ENCODE measurements around the gene SLC1A1.

SLC1A1 gene

GRCh38 chr9:4573634-4574389, 83.5 kb downstream of the SLC1A1 start:
- TF ChIP-seq, protein P1, sequence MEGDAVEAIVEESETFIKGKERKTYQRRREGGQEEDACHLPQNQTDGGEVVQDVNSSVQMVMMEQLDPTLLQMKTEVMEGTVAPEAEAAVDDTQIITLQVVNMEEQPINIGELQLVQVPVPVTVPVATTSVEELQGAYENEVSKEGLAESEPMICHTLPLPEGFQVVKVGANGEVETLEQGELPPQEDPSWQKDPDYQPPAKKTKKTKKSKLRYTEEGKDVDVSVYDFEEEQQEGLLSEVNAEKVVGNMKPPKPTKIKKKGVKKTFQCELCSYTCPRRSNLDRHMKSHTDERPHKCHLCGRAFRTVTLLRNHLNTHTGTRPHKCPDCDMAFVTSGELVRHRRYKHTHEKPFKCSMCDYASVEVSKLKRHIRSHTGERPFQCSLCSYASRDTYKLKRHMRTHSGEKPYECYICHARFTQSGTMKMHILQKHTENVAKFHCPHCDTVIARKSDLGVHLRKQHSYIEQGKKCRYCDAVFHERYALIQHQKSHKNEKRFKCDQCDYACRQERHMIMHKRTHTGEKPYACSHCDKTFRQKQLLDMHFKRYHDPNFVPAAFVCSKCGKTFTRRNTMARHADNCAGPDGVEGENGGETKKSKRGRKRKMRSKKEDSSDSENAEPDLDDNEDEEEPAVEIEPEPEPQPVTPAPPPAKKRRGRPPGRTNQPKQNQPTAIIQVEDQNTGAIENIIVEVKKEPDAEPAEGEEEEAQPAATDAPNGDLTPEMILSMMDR (IDR thresholded peaks at IDR 0.05; ENCODE audit: low read depth, low read length, missing control alignments): no peak
- no peak for DNase-seq (ENCODE audit: extremely low read depth, low read depth)
- no peak overlapping the region for H3K4me3 ChIP-seq (replicated peaks; ENCODE audit: low read depth, low read length)

DNA sequence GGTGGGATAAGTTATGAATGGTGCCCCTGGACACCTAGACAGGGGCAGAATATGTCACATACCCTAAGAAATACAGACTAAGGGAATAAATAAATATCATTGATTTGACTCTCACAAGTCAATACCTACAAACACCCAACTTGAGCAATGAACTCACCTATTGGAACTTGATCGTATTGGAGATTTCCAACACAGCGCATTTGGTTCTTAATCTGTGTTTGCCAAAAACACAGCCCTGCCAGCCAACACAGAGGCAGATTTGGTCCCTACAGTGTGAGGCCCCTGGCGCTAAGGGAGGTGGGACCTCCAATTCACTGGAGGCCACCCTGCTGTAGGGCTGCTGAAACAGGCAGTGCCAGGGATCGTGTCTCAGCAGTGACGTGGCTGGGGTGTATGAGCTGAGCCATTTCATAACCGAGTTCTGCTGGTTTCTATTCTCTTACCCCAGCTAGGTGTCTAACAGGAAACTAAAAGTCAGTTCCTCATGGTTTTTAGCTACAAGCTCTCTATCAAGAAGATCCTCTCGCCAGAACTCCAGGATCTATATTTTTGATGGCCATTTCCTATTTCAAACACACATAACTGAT, 84.5 kb downstream of the SLC1A1 start:
- no peak overlapping the region for H3K4me3 ChIP-seq (replicated peaks; ENCODE audit: low read depth, low read length)
- DNase-seq (ENCODE audit: extremely low read depth, low read depth): no peak
- TF ChIP-seq, protein P1 (IDR thresholded peaks at IDR 0.05; ENCODE audit: low read depth, low read length, missing control alignments): no peak

- H3K4me3 ChIP-seq (replicated peaks; ENCODE audit: low read depth, low read length): no peak overlapping the region
- no peak for DNase-seq (ENCODE audit: extremely low read depth, low read depth)
- TF ChIP-seq, protein P1 (IDR thresholded peaks at IDR 0.05; ENCODE audit: low read depth, low read length, missing control alignments): no peak
These were observed 85.7 kb downstream of the SLC1A1 start for GRCh38 chr9:4575997-4576396.

DNA sequence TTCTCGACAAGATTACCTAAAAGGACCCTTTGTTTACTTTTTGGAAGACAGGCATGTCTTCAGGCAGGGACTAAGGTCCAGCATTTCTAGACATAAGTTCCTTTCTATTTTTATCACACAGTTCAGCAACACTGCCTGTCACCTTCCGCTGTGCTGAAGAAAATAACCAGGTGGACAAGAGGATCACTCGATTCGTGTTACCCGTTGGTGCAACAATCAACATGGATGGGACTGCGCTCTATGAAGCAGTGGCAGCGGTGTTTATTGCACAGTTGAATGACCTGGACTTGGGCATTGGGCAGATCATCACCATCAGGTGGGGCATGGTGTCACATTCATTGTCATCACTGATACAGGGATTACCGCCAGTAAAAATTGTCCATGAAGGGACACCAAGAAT, 86.2 kb downstream of the SLC1A1 start:
- no peak overlapping the region for H3K4me3 ChIP-seq (replicated peaks; ENCODE audit: low read depth, low read length)
- TF ChIP-seq, protein P1 (IDR thresholded peaks at IDR 0.05; ENCODE audit: low read depth, low read length, missing control alignments): no peak
- no peak for DNase-seq (ENCODE audit: extremely low read depth, low read depth)

DNA sequence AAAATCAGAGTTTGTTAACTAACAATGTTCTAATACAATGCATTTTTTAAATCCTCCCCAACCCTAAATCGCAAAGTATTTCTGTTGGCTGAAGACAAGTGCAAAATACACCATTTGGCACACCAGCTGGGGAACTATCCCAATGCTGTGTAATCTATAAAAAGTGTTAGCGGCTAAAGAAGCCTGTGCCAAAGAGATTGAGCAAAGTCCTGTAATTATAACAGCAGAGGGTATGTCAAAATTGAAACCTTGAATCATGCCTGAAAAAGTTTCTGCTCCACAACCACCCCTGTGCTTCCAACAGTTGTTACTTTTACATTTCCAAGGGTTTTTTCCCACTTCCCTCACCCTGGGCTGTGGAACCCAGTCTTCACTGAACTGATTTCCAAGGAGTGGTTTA, 88.7 kb downstream of the SLC1A1 start:
- no peak for DNase-seq (ENCODE audit: extremely low read depth, low read depth)

DNA sequence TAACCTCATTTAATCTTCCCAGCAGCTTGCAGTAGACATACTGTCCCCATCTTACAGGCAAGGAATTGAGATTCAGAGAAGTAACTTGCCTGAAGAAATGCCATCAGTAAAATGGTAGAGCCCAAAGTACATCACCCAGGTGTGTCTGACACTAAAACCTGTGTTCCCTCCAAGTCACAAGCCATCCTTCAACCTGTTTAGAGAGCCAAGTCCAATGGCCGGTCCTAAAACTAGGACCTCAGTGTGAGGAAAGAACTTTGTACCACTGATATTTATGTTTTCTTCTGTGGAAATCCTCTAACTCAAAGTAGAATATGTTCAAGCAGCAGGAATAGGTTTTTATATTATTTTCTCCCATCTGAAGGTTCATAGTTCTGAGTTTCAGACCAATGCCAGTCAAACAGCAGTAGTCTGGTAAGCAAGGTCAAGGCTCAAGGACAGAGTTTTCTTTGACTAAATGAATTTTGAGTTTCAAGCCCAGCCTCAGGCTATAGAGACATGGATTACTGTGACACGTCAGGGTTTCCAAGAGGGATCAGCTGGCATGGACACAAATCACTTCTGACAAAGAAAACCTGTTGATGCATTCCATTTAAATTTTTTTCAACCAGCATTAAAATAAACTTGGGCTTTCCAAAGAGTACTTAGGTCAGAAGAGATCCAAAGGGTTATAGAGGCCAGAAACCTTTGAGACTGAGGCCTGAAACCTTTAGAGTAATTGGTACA, 90.9 kb downstream of the SLC1A1 start:
- no peak for DNase-seq (ENCODE audit: extremely low read depth, low read depth)
- H3K4me3 ChIP-seq (replicated peaks; ENCODE audit: low read depth, low read length): no peak overlapping the region
- TF ChIP-seq, protein P1 (IDR thresholded peaks at IDR 0.05; ENCODE audit: low read depth, low read length, missing control alignments): no peak

More for the DNA sequence above, 88.7 kb downstream of the SLC1A1 start:
- TF ChIP-seq, protein P1 (IDR thresholded peaks at IDR 0.05; ENCODE audit: low read depth, low read length, missing control alignments): no peak
- no peak overlapping the region for H3K4me3 ChIP-seq (replicated peaks; ENCODE audit: low read depth, low read length)

Measured in HFF-Myc (cell line).